HepG2 (cell line): ENCODE data around the gene LTC4S. TPM values are rescaled to one million over a fixed set of nuclear protein-coding genes. Genes with fewer than 3 reads are reported as not detected.

Source experiments
- ZNF136 ChIP-seq: sonication (generic); formaldehyde crosslinking; IDR thresholded peaks from 2 replicates; pipeline ENCODE4 v1.8.1; 2022; ENCODE audit warnings: low read depth, mild to moderate bottlenecking, moderate library complexity, missing genetic modification reagents
- ZNF292 ChIP-seq: sonication (generic); formaldehyde crosslinking; IDR thresholded peaks from 2 replicates; pipeline ENCODE4 v1.8.1; 2022; ENCODE audit warnings: mild to moderate bottlenecking, low read depth, missing genetic modification reagents, borderline replicate concordance
- polyA plus RNA-seq, 8 experiments: library from polyadenylated mRNA; depleted of rRNA in 3 of 8; stranded (reverse) in 7 of 8; unstranded in 1 of 8; fragments of >200 nt; fragmentation: Illumina TruSeq in 4 of 8; extraction: Trizol in 4 of 8; gene quantifications; 2 replicates each; pipeline versions ENCODE4 v1.2.1 to v1.2.3, GENCODE V29; 2011 to 2016; ENCODE audit warnings: low read depth in 4 of 8, missing spikeins in 1 of 8, mixed read lengths in 1 of 8; ENCODE audit not compliant: insufficient read depth in 1 of 8
- total RNA-seq, 5 experiments: library from RNA; depleted of rRNA; stranded (reverse); fragments of >200 nt; fragmentation: Illumina TruSeq; extraction: Trizol; gene quantifications; 2 replicates each; pipeline ENCODE4 v1.2.3, GENCODE V29; 2016; ENCODE audit warnings: low read depth in 1 of 5
- TF ChIP-seq, protein P1 (sequence below): sonication (generic); formaldehyde crosslinking; IDR thresholded peaks from 2 replicates; pipeline ENCODE4 v1.5.0; 2020; ENCODE audit warnings: mild to moderate bottlenecking, missing genetic modification reagents, borderline replicate concordance
- TF ChIP-seq, protein P2 (sequence below): sonication (generic); formaldehyde crosslinking; IDR thresholded peaks from 2 replicates; pipeline ENCODE4 v1.4.0; 2020; ENCODE audit warnings: low read depth, mild to moderate bottlenecking, missing genetic modification reagents
- TF ChIP-seq, protein P3 (sequence below): sonication (generic); formaldehyde crosslinking; IDR thresholded peaks from 2 replicates; pipeline ENCODE4 v1.5.1; 2020; ENCODE audit warnings: mild to moderate bottlenecking, moderate library complexity, missing genetic modification reagents
- TF ChIP-seq, protein P4 (sequence below): sonication (generic); formaldehyde crosslinking; IDR thresholded peaks from 2 replicates; pipeline ENCODE4 v1.5.0; 2020; ENCODE audit warnings: missing genetic modification reagents, mild to moderate bottlenecking, borderline replicate concordance

The LTC4S gene
- total and polyA plus RNA-seq, 2 of the 13 experiments (the other 11 are each of a cell fraction or from before 2014, with no cell fraction given), result 0.35 TPM; not detected in 1

DNA sequence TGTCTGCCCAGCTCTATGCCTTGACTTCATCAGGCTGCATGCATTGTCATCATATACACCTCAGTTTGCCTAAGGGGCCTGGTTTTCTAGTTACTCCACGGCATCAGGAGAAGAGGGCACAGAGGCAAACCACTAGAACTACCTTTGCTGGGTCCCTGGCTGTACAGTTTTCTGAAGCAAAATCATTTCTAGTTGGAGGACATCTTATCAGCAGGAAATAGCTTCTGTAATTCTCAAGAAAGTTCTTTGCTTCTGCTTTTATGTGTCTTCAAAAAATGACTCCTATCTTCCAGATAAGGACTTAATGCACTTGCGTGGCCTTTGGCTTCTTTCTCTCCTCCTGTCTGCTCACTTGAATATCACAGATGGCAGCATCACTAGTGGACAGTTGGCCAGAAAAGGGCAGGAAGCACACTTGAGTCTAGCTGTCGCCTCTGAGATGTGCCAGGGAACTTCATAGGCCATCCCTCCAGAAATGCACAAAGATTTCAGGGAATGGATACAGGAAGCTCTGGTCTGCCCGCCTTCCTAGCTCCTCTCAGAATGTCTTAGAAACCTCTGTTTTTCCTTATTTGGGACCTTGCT lies 22.4 kb upstream of the LTC4S start (continued):
- TF ChIP-seq, protein P1, sequence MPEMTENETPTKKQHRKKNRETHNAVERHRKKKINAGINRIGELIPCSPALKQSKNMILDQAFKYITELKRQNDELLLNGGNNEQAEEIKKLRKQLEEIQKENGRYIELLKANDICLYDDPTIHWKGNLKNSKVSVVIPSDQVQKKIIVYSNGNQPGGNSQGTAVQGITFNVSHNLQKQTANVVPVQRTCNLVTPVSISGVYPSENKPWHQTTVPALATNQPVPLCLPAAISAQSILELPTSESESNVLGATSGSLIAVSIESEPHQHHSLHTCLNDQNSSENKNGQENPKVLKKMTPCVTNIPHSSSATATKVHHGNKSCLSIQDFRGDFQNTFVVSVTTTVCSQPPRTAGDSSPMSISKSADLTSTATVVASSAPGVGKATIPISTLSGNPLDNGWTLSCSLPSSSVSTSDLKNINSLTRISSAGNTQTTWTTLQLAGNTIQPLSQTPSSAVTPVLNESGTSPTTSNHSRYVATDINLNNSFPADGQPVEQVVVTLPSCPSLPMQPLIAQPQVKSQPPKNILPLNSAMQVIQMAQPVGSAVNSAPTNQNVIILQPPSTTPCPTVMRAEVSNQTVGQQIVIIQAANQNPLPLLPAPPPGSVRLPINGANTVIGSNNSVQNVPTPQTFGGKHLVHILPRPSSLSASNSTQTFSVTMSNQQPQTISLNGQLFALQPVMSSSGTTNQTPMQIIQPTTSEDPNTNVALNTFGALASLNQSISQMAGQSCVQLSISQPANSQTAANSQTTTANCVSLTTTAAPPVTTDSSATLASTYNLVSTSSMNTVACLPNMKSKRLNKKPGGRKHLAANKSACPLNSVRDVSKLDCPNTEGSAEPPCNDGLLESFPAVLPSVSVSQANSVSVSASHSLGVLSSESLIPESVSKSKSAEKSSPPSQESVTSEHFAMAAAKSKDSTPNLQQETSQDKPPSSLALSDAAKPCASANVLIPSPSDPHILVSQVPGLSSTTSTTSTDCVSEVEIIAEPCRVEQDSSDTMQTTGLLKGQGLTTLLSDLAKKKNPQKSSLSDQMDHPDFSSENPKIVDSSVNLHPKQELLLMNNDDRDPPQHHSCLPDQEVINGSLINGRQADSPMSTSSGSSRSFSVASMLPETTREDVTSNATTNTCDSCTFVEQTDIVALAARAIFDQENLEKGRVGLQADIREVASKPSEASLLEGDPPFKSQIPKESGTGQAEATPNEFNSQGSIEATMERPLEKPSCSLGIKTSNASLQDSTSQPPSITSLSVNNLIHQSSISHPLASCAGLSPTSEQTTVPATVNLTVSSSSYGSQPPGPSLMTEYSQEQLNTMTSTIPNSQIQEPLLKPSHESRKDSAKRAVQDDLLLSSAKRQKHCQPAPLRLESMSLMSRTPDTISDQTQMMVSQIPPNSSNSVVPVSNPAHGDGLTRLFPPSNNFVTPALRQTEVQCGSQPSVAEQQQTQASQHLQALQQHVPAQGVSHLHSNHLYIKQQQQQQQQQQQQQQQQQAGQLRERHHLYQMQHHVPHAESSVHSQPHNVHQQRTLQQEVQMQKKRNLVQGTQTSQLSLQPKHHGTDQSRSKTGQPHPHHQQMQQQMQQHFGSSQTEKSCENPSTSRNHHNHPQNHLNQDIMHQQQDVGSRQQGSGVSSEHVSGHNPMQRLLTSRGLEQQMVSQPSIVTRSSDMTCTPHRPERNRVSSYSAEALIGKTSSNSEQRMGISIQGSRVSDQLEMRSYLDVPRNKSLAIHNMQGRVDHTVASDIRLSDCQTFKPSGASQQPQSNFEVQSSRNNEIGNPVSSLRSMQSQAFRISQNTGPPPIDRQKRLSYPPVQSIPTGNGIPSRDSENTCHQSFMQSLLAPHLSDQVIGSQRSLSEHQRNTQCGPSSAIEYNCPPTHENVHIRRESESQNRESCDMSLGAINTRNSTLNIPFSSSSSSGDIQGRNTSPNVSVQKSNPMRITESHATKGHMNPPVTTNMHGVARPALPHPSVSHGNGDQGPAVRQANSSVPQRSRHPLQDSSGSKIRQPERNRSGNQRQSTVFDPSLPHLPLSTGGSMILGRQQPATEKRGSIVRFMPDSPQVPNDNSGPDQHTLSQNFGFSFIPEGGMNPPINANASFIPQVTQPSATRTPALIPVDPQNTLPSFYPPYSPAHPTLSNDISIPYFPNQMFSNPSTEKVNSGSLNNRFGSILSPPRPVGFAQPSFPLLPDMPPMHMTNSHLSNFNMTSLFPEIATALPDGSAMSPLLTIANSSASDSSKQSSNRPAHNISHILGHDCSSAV (CRISPR knock-in tag), result no peak
- TF ChIP-seq, protein P2, sequence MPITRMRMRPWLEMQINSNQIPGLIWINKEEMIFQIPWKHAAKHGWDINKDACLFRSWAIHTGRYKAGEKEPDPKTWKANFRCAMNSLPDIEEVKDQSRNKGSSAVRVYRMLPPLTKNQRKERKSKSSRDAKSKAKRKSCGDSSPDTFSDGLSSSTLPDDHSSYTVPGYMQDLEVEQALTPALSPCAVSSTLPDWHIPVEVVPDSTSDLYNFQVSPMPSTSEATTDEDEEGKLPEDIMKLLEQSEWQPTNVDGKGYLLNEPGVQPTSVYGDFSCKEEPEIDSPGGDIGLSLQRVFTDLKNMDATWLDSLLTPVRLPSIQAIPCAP (CRISPR knock-in tag), result no peak
- TF ChIP-seq, protein P3, sequence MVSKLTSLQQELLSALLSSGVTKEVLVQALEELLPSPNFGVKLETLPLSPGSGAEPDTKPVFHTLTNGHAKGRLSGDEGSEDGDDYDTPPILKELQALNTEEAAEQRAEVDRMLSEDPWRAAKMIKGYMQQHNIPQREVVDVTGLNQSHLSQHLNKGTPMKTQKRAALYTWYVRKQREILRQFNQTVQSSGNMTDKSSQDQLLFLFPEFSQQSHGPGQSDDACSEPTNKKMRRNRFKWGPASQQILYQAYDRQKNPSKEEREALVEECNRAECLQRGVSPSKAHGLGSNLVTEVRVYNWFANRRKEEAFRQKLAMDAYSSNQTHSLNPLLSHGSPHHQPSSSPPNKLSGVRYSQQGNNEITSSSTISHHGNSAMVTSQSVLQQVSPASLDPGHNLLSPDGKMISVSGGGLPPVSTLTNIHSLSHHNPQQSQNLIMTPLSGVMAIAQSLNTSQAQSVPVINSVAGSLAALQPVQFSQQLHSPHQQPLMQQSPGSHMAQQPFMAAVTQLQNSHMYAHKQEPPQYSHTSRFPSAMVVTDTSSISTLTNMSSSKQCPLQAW (CRISPR knock-in tag), result no peak
- TF ChIP-seq ZNF292 (CRISPR knock-in tag) (no peak), ZNF136 (no peak)
- TF ChIP-seq, protein P4, sequence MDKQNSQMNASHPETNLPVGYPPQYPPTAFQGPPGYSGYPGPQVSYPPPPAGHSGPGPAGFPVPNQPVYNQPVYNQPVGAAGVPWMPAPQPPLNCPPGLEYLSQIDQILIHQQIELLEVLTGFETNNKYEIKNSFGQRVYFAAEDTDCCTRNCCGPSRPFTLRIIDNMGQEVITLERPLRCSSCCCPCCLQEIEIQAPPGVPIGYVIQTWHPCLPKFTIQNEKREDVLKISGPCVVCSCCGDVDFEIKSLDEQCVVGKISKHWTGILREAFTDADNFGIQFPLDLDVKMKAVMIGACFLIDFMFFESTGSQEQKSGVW (CRISPR knock-in tag), result no peak
